ENCODE measurements around the gene CLMN. TPM values are rescaled to one million over a fixed set of nuclear protein-coding genes. Genes with fewer than 3 reads are reported as not detected.

CLMN gene
- 1 to 10 TPM in 1 of 2 experiments, under 1 TPM in 1; 0.75 to 1.5 TPM for total RNA-seq

GRCh38 chr14:95319312-95320077 is at the start of gene CLMN:
Gene CLMN, minus strand, starts transcription at chr14:95319908. Its CDS starts 116 bp downstream, at chr14:95319792.
- POLR2A ChIA-PET, result no interaction called here
- Mint-ChIP-seq H3K36me3 (ENCODE audit: low read depth) (no peaks in the 10 kb centered on the region), H3K4me3 (peak within 1 kb of the TSS; percentile 64), H3K9me3 (ENCODE audit: low read depth) (no peaks in the 10 kb centered on the region), H3K27ac (peak within 1 kb of the TSS; percentile 29), H3K4me1 (peaks cover 14% of the 10 kb centered on the region), H3K27me3 (peaks cover 42% of the 10 kb centered on the region)
- CTCF ChIA-PET, result no interaction called here
- ATAC-seq (peak; percentile 65), DNase-seq (peak; percentile 48)
- intact Hi-C loops (cut with DNase I, micrococcal nuclease), result loop anchor here (2.0 to 10.0 kb wide), 3 partner anchors 162 to 215 kb away; partner anchors contain the start of genes GLRX5 (in 2 of the 2) and DICER1 (in 1 of the 2)

- Mint-ChIP-seq H3K4me3 (no peak overlapping the region), H3K36me3 (ENCODE audit: low read depth) (no peaks in the 10 kb centered on the region), H3K27ac (no peak overlapping the region), H3K27me3 (peaks cover 38% of the 10 kb centered on the region), H3K9me3 (ENCODE audit: low read depth) (no peaks in the 10 kb centered on the region), H3K4me1 (no peaks in the 10 kb centered on the region)
- DNase-seq, result no peak
- ChIA-PET POLR2A (no interaction called here), CTCF (interaction anchor here (0.8 kb wide), 1 partner anchor 14 kb away, joined by 3 read pairs; no protein-coding TSS in a partner anchor)
- intact Hi-C loops (cut with DNase I, micrococcal nuclease), result no loop called here
- no peak for ATAC-seq
These were observed 45.7 kb upstream of the CLMN start for GRCh38 chr14:95365401-95365800.

DNA sequence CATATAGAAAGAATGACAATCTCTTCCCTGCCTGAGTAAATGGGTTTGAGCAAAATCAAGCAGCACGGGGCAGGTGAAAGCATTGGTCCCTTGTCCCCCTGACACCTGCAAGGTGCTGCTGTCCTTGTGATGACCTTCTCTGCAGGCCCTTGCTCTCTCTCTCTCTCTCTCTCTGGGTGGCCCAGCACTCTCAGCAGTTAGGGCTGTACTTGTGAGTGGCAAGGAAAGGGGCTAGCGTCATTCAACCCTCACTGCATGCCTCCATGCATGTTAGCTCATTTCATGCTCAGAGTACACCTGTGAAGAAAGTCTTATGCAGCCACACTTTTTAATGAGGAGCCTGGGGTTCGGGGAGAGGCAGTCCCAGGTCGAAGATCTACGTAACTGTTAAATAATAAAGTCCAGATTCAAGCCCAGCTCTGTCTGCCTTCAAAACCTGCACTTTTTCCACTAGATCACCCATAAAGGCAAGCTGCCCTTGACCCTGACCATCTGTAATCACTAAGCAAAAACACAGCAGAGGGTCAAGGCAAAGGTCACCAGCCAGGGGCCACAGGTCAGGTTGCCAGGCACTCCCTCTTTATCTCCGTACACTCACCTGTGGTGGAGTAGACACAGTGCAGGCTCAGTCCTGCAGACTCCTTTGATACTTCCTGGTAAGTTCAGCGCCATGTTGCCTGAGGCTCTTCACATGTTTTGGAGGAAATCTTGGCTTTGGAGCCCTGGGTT is 44.9 kb upstream of the CLMN start:
- DNase-seq (no peak), ATAC-seq (no peak)
- H3K4me3 Mint-ChIP-seq, result no peak overlapping the region
- ChIA-PET CTCF (no interaction called here), POLR2A (no interaction called here)
- H3K4me1 Mint-ChIP-seq, result no peaks in the 10 kb centered on the region
- no peaks in the 10 kb centered on the region for H3K36me3 Mint-ChIP-seq (ENCODE audit: low read depth)
- intact Hi-C loops (cut with DNase I, micrococcal nuclease), result loop anchor here in 1 of 2 experiments (5.0 kb wide), 1 partner anchor 207 kb away; the partner anchor contains the start of gene DICER1
- peaks cover 41% of the 10 kb centered on the region for H3K27me3 Mint-ChIP-seq
- no peaks in the 10 kb centered on the region for H3K9me3 Mint-ChIP-seq (ENCODE audit: low read depth)
- H3K27ac Mint-ChIP-seq, result no peak overlapping the region

GRCh38 chr14:95363468-95363954 is 43.8 kb upstream of the CLMN start:
- CTCF ChIA-PET, result no interaction called here
- Mint-ChIP-seq H3K4me3 (no peak overlapping the region), H3K27me3 (peaks cover 40% of the 10 kb centered on the region), H3K9me3 (ENCODE audit: low read depth) (no peaks in the 10 kb centered on the region), H3K27ac (no peak overlapping the region), H3K4me1 (no peaks in the 10 kb centered on the region), H3K36me3 (ENCODE audit: low read depth) (no peaks in the 10 kb centered on the region)
- ATAC-seq, result no peak
- no peak for DNase-seq
- intact Hi-C loops (cut with DNase I, micrococcal nuclease), result loop anchor here in 1 of 2 experiments (5.0 kb wide), 1 partner anchor 206 kb away; the partner anchor contains the start of gene DICER1
- POLR2A ChIA-PET, result no interaction called here

- Mint-ChIP-seq H3K4me3 (no peak overlapping the region), H3K36me3 (ENCODE audit: low read depth) (no peaks in the 10 kb centered on the region), H3K27ac (no peak overlapping the region), H3K27me3 (peaks cover 40% of the 10 kb centered on the region), H3K9me3 (ENCODE audit: low read depth) (no peaks in the 10 kb centered on the region), H3K4me1 (no peaks in the 10 kb centered on the region)
- intact Hi-C loops (cut with DNase I, micrococcal nuclease), result loop anchor here in 1 of 2 experiments (5.0 kb wide), 1 partner anchor 205 kb away; the partner anchor contains the start of gene DICER1
- DNase-seq, result no peak
- CTCF ChIA-PET, result interaction anchor here (0.6 to 1.3 kb wide), 8 partner anchors 10 to 384 kb away, joined by 3 to 7 read pairs (median 3); no protein-coding TSS in a partner anchor
- POLR2A ChIA-PET, result no interaction called here
- no peak for ATAC-seq
These were observed 42.4 kb upstream of the CLMN start for GRCh38 chr14:95362138-95362494.

DNA sequence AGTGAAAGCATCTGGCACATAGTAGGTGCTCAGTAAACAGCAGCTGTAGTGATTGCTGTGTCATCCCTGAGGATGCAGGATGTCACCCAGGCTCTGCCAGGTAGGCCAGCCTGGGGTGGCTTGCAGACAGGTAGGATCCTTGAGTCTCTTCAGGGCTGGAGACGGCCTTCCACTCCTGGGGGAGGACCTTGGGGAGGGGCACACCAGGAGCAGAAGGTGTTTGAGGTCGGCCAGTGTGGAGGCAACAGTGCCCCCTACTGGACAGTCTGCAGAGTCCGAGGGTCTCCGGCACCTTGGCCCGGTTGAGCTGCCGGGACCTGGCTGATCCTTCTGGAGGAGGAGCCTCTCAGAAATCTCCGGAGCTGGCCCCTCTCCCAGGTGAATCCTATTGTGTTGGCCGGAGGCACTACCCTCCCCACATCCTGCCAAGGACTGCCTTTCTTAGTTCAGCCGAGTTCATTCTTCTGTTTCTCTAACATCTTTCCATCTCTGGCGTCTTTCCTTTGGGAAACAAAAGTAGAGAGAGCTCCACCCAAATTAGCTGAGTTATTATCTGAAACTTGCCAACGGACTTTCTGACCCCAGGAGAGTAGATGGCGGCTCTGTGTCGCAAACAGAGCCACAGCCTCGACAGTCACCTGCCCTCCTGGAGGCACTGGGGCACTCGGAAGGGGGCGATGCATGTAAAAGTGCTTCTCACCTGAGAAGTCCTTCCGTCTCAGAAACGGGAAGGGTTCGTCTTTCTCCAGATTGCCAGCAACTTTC is 41.8 kb upstream of the CLMN start:
- no peak overlapping the region for H3K4me3 Mint-ChIP-seq
- ATAC-seq, result peak; percentile 76
- no peak overlapping the region for H3K27ac Mint-ChIP-seq
- DNase-seq, result peak; percentile 66
- ChIA-PET POLR2A (no interaction called here), CTCF (interaction anchor here (0.6 to 1.3 kb wide), 13 partner anchors 9 to 383 kb away, joined by 3 to 7 read pairs (median 3); no protein-coding TSS in a partner anchor)
- intact Hi-C loops (cut with DNase I, micrococcal nuclease), result loop anchor here in 1 of 2 experiments (1.0 to 5.0 kb wide), 2 partner anchors 204 to 672 kb away; partner anchors contain the start of gene DICER1
- H3K27me3 Mint-ChIP-seq, result peaks cover 40% of the 10 kb centered on the region
- no peaks in the 10 kb centered on the region for H3K4me1 Mint-ChIP-seq
- H3K36me3 Mint-ChIP-seq (ENCODE audit: low read depth), result no peaks in the 10 kb centered on the region
- H3K9me3 Mint-ChIP-seq (ENCODE audit: low read depth), result no peaks in the 10 kb centered on the region

- Mint-ChIP-seq H3K36me3 (ENCODE audit: low read depth) (no peaks in the 10 kb centered on the region), H3K4me3 (no peak overlapping the region), H3K4me1 (no peaks in the 10 kb centered on the region), H3K27me3 (peaks cover 37% of the 10 kb centered on the region), H3K27ac (no peak overlapping the region), H3K9me3 (ENCODE audit: low read depth) (no peaks in the 10 kb centered on the region)
- POLR2A ChIA-PET, result no interaction called here
- intact Hi-C loops (cut with DNase I, micrococcal nuclease), result loop anchor here in 1 of 2 experiments (1.0 to 5.0 kb wide), 2 partner anchors 204 to 672 kb away; partner anchors contain the start of gene DICER1
- CTCF ChIA-PET, result interaction anchor here (0.7 to 1.3 kb wide), 6 partner anchors 8 to 154 kb away, joined by 3 to 4 read pairs (median 3); no protein-coding TSS in a partner anchor
- DNase-seq (no peak), ATAC-seq (no peak)
These were observed 41.1 kb upstream of the CLMN start for GRCh38 chr14:95360828-95361227.

GRCh38 chr14:95359994-95360826 is 40.5 kb upstream of the CLMN start:
- H3K4me3 Mint-ChIP-seq, result no peak overlapping the region
- intact Hi-C loops (cut with DNase I, micrococcal nuclease), result loop anchor here in 1 of 2 experiments (5.0 kb wide), 1 partner anchor 203 kb away; the partner anchor contains the start of gene DICER1
- CTCF ChIA-PET, result interaction anchor here (0.8 to 1.0 kb wide), 3 partner anchors 9 to 98 kb away, joined by 3 to 4 read pairs (median 3); no protein-coding TSS in a partner anchor

GRCh38 chr14:95356245-95356869 is 36.6 kb upstream of the CLMN start:
- Mint-ChIP-seq H3K9me3 (ENCODE audit: low read depth) (peaks cover 3% of the 10 kb centered on the region), H3K4me3 (no peak overlapping the region), H3K4me1 (no peaks in the 10 kb centered on the region), H3K27me3 (peaks cover 21% of the 10 kb centered on the region), H3K27ac (no peak overlapping the region), H3K36me3 (ENCODE audit: low read depth) (no peaks in the 10 kb centered on the region)
- intact Hi-C loops (cut with DNase I, micrococcal nuclease), result no loop called here
- ATAC-seq (no peak), DNase-seq (no peak)
- ChIA-PET POLR2A (no interaction called here), CTCF (no interaction called here)

More at GRCh38 chr14:95359994-95360826, 40.5 kb upstream of the CLMN start:
- no peak for DNase-seq
- Mint-ChIP-seq H3K4me1 (no peaks in the 10 kb centered on the region), H3K9me3 (ENCODE audit: low read depth) (no peaks in the 10 kb centered on the region), H3K27me3 (peaks cover 35% of the 10 kb centered on the region), H3K27ac (no peak overlapping the region), H3K36me3 (ENCODE audit: low read depth) (no peaks in the 10 kb centered on the region)
- POLR2A ChIA-PET, result no interaction called here
- ATAC-seq, result no peak

DNA sequence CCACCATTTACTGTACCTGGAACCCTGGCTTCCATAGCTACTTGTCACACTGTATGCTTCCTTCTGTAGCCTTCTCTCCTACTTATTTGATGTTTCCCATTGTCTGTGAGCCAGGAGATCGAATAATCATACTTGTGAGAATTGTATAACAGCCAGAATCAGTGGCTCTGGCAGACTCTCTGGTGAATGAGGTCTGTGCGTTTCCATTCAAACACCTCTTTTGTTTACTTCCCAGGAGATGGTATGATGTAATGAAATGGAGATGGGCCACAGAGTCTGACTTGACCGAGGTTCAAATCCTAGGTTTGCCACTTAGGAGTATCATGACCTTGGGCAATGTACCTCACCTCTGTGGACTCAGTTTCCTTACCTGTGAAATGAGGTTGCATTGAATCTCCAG is 35.7 kb upstream of the CLMN start:
- Mint-ChIP-seq H3K27ac (no peak overlapping the region), H3K9me3 (ENCODE audit: low read depth) (peaks cover 3% of the 10 kb centered on the region), H3K4me3 (no peak overlapping the region), H3K27me3 (peaks cover 15% of the 10 kb centered on the region), H3K36me3 (ENCODE audit: low read depth) (no peaks in the 10 kb centered on the region), H3K4me1 (no peaks in the 10 kb centered on the region)
- ChIA-PET CTCF (no interaction called here), POLR2A (no interaction called here)
- intact Hi-C loops (cut with DNase I, micrococcal nuclease), result no loop called here
- DNase-seq, result no peak
- no peak for ATAC-seq

Measured in activated CD4-positive, alpha-beta T cell treated with anti-CD3 and anti-CD28 coated beads for 36 hours (primary cell).